Keratinocyte (primary cell): ENCODE results near the gene LRBA. TPM values are rescaled to one million over a fixed set of nuclear protein-coding genes. Genes with fewer than 3 reads are reported as not detected.

Experiments
- DNase-seq: peaks from one replicate; pipeline ENCODE4 v3.0.0-alpha.2; 2011; ENCODE audit warnings: low read depth, missing footprints, low spot score
- FAIRE-seq: peaks from 2 replicates; lab custom pipeline; 2011; peaks lifted over from hg19 to GRCh38; lab: Jason Lieb, UNC
- H2AFZ ChIP-seq: 2 replicates; pipeline ENCODE4 v1.6.0; 2012; ENCODE audit warnings: low read length, control low read depth, inconsistent platforms; ENCODE audit not compliant: control insufficient read depth
- H3K27ac ChIP-seq: 2 replicates; pipeline ENCODE4 v1.5.1; 2011; ENCODE audit warnings: low read length; ENCODE audit not compliant: control insufficient read depth, insufficient read depth
- H3K27me3 ChIP-seq: 3 replicates; pipeline ENCODE4 v1.6.0; 2011; ENCODE audit warnings: low read length; ENCODE audit not compliant: control insufficient read depth, insufficient read depth; ENCODE audit errors: extremely low read depth
- H3K36me3 ChIP-seq, 2 experiments: 2 replicates in 1 of 2; 3 replicates in 1 of 2; pipeline ENCODE4 v1.5.1; 2011; ENCODE audit warnings: low read length in 2 of 2, mild to moderate bottlenecking in 1 of 2; ENCODE audit not compliant: control insufficient read depth in 2 of 2, insufficient read depth in 2 of 2; ENCODE audit errors: extremely low read depth in 1 of 2
- H3K4me1 ChIP-seq: 3 replicates; pipeline ENCODE4 v1.5.1; 2011; ENCODE audit warnings: low read length; ENCODE audit not compliant: control insufficient read depth, insufficient read depth; ENCODE audit errors: extremely low read depth
- H3K4me2 ChIP-seq: 3 replicates; pipeline ENCODE4 v1.6.0; 2011; ENCODE audit warnings: low read depth, low read length; ENCODE audit not compliant: control insufficient read depth, insufficient read depth; ENCODE audit errors: extremely low read depth
- H3K4me3 ChIP-seq, 3 experiments: fragments of 200-600 bp in 1 of 3; sonication (generic) in 1 of 3; 2 replicates in 2 of 3; 3 replicates in 1 of 3; pipeline ENCODE4 v1.5.1; 2011 to 2016; ENCODE audit warnings: low read length in 3 of 3, mild to moderate bottlenecking in 3 of 3, control low read depth in 2 of 3, inconsistent platforms in 1 of 3, low read depth in 1 of 3, mixed read lengths in 1 of 3, mixed run types in 1 of 3, moderate library complexity in 1 of 3; ENCODE audit not compliant: control insufficient read depth in 2 of 3, insufficient read depth in 2 of 3; ENCODE audit errors: extremely low read depth in 1 of 3
- H3K79me2 ChIP-seq: 2 replicates; pipeline ENCODE4 v1.6.0; 2012; ENCODE audit warnings: low read length; ENCODE audit not compliant: control insufficient read depth, insufficient read depth
- H3K9ac ChIP-seq: 3 replicates; pipeline ENCODE4 v1.6.0; 2011; ENCODE audit warnings: low read length; ENCODE audit not compliant: control insufficient read depth, insufficient read depth; ENCODE audit errors: extremely low read depth
- H3K9me1 ChIP-seq: 3 replicates; pipeline ENCODE4 v1.6.0; 2011; ENCODE audit warnings: low read length; ENCODE audit not compliant: control insufficient read depth, insufficient read depth; ENCODE audit errors: extremely low read depth
- H3K9me3 ChIP-seq: 2 replicates; pipeline ENCODE4 v1.5.1; 2012; ENCODE audit warnings: low read depth, low read length; ENCODE audit not compliant: control insufficient read depth
- H4K20me1 ChIP-seq: 3 replicates; pipeline ENCODE4 v1.6.0; 2011; ENCODE audit warnings: low read length; ENCODE audit not compliant: control insufficient read depth, insufficient read depth; ENCODE audit errors: extremely low read depth
- CTCF ChIP-seq, 3 experiments: IDR thresholded peaks in 1 of 3; conservative IDR thresholded peaks in 1 of 3; optimal IDR thresholded peaks in 1 of 3; 2 replicates in 2 of 3; 3 replicates in 1 of 3; pipeline versions ENCODE3 to v1.5.1; 2011; ENCODE audit warnings: low read length in 3 of 3, mild to moderate bottlenecking in 3 of 3, moderate library complexity in 2 of 3, control low read depth in 1 of 3, inconsistent platforms in 1 of 3; ENCODE audit not compliant: insufficient read depth in 2 of 3; ENCODE audit errors: extremely low read depth in 1 of 3
- EZH2 ChIP-seq: IDR thresholded peaks from one replicate; pipeline ENCODE4 v1.6.1; 2012; ENCODE audit warnings: inconsistent platforms, mild to moderate bottlenecking, low read length, moderate library complexity
- dilution Hi-C: fragments of 300-500 bp; cut with MboI; formaldehyde crosslinking; loops from one replicate; pipeline ENCODE4 v1.7.0; 2020; ENCODE audit warnings: low sequenced_read_pairs; ENCODE audit not compliant: extremely low pct_ligation_motif_present
- polyA plus RNA-seq, 5 experiments: library from polyadenylated mRNA; depleted of rRNA in 3 of 5; stranded (reverse) in 3 of 5; stranded (forward) in 1 of 5; unstranded in 1 of 5; fragments of >200 nt; gene quantifications; 1 replicate in 1 of 5; 2 replicates in 3 of 5; 3 replicates in 1 of 5; pipeline versions ENCODE4 v1.2.1 to v1.2.3, GENCODE V29; 2011 to 2012; ENCODE audit warnings: missing spikeins in 2 of 5, low read depth in 1 of 5, low replicate concordance in 1 of 5

Gene LRBA
- polyA plus RNA-seq, 1 donor (not counting 4 experiments of a cell fraction or from before 2014, with no cell fraction given) = 35.6 TPM

GRCh38 chr4:150581056-150581605 is 434.0 kb downstream of the LRBA start:
- Histone ChIP-seq H3K9ac (no peak overlapping the region), H3K36me3 (peaks cover 8 to 10% of the 10 kb centered on the region in 2 experiments), H3K9me3 (peaks cover 2% of the 10 kb centered on the region), H4K20me1 (no peaks in the 10 kb centered on the region), H3K4me2 (no peak overlapping the region), H3K27ac (no peak overlapping the region), H3K9me1 (no peaks in the 10 kb centered on the region), H3K27me3 (no peaks in the 10 kb centered on the region), H2AFZ (no peak overlapping the region), H3K4me3 (no peak overlapping the region), H3K4me1 (no peaks in the 10 kb centered on the region), H3K79me2 (no peaks in the 10 kb centered on the region)
- FAIRE-seq (no peak), DNase-seq (no peak)
- TF ChIP-seq EZH2 (no peak), CTCF (optimal IDR thresholded peaks at IDR 0.05 in 1 of 3, IDR thresholded peaks at IDR 0.05 in 1 of 3, conservative IDR thresholded peaks at IDR 0.05 in 1 of 3; ENCODE audit: extremely low read depth in 1 of 3, insufficient read depth in 2 of 3, low read length in 3 of 3) (no peak)
- dilution Hi-C loops = no loop called here

GRCh38 chr4:150580306-150580705 is 434.8 kb downstream of the LRBA start:
- no peak overlapping the region for H3K4me3 ChIP-seq
- no peaks in the 10 kb centered on the region for H3K27me3 ChIP-seq
- H2AFZ ChIP-seq = no peak overlapping the region
- no peak for FAIRE-seq
- peaks cover 2% of the 10 kb centered on the region for H3K9me3 ChIP-seq
- H3K36me3 ChIP-seq = peaks cover 8 to 10% of the 10 kb centered on the region in 2 experiments
- no peaks in the 10 kb centered on the region for H3K79me2 ChIP-seq
- H3K9ac ChIP-seq = no peak overlapping the region
- no peak overlapping the region for H3K4me2 ChIP-seq
- H3K27ac ChIP-seq = no peak overlapping the region
- no peak for TF ChIP-seq CTCF (optimal IDR thresholded peaks at IDR 0.05 in 1 of 3, IDR thresholded peaks at IDR 0.05 in 1 of 3, conservative IDR thresholded peaks at IDR 0.05 in 1 of 3; ENCODE audit: extremely low read depth in 1 of 3, insufficient read depth in 2 of 3, low read length in 3 of 3)
- no peak for TF ChIP-seq EZH2
- no peaks in the 10 kb centered on the region for H4K20me1 ChIP-seq
- dilution Hi-C loops = no loop called here
- H3K4me1 ChIP-seq = no peaks in the 10 kb centered on the region
- H3K9me1 ChIP-seq = no peaks in the 10 kb centered on the region
- no peak for DNase-seq
